ENCODE data around the gene LCORL.

DNA sequence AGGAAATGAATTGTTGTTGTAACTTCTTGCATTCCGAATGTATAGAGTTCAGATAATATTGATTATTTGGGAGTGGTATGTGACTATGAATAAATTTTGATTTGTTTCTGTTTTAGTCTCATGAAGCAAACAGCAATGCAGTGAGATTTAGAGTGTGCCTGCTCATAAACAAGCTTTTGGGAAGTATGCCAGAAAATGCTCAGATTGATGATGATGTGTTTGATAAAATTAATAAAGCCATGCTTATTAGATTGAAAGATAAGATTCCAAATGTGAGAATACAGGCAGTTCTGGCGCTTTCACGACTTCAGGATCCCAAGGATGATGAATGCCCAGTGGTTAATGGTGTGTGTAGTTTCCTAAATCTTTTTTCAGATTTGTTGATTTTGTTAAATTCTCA, 208.8 kb downstream of the LCORL start:
- TF ChIP-seq, protein P1, sequence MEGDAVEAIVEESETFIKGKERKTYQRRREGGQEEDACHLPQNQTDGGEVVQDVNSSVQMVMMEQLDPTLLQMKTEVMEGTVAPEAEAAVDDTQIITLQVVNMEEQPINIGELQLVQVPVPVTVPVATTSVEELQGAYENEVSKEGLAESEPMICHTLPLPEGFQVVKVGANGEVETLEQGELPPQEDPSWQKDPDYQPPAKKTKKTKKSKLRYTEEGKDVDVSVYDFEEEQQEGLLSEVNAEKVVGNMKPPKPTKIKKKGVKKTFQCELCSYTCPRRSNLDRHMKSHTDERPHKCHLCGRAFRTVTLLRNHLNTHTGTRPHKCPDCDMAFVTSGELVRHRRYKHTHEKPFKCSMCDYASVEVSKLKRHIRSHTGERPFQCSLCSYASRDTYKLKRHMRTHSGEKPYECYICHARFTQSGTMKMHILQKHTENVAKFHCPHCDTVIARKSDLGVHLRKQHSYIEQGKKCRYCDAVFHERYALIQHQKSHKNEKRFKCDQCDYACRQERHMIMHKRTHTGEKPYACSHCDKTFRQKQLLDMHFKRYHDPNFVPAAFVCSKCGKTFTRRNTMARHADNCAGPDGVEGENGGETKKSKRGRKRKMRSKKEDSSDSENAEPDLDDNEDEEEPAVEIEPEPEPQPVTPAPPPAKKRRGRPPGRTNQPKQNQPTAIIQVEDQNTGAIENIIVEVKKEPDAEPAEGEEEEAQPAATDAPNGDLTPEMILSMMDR (conservative IDR thresholded peaks at IDR 0.05; ENCODE audit: low read depth, low read length): no peak
- TF ChIP-seq RAD21 (IDR thresholded peaks at IDR 0.05; ENCODE audit: low read length) (no peak), POLR2A (IDR thresholded peaks at IDR 0.05; ENCODE audit: low read depth, low read length) (no peak)
- TF ChIP-seq, protein P2, sequence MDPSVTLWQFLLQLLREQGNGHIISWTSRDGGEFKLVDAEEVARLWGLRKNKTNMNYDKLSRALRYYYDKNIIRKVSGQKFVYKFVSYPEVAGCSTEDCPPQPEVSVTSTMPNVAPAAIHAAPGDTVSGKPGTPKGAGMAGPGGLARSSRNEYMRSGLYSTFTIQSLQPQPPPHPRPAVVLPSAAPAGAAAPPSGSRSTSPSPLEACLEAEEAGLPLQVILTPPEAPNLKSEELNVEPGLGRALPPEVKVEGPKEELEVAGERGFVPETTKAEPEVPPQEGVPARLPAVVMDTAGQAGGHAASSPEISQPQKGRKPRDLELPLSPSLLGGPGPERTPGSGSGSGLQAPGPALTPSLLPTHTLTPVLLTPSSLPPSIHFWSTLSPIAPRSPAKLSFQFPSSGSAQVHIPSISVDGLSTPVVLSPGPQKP (IDR thresholded peaks at IDR 0.05; ENCODE audit: borderline replicate concordance, low read depth, low read length): no peak
